Hepatocyte (in vitro differentiated cells): ENCODE measurements around the gene ANKRD13D. TPM values are rescaled to one million over a fixed set of nuclear protein-coding genes. Genes with fewer than 3 reads are reported as not detected.
A peak's percentile ranks its signal among the peaks of the same experiment; 100 is the strongest.

Source experiments
- DNase-seq: peaks from one replicate; pipeline ENCODE4 v3.0.0-alpha.2; 2016; ENCODE audit warnings: low spot score
- H2AFZ ChIP-seq: fragments of 200-600 bp; sonication (generic); 2 replicates; pipeline ENCODE4 v1.6.0; 2016; ENCODE audit warnings: antibody characterized with exemption, mild to moderate bottlenecking
- H3K27ac ChIP-seq: fragments of 200-600 bp; sonication (generic); 2 replicates; pipeline ENCODE4 v1.5.1; 2016; ENCODE audit warnings: mild to moderate bottlenecking
- H3K27me3 ChIP-seq: fragments of 200-600 bp; sonication (generic); 2 replicates; pipeline ENCODE4 v1.6.1; 2016
- H3K36me3 ChIP-seq: fragments of 200-600 bp; sonication (generic); replicated peaks from 2 replicates; pipeline ENCODE4 v1.5.1; 2016; ENCODE audit warnings: low read depth; ENCODE audit not compliant: insufficient read depth
- H3K4me1 ChIP-seq: fragments of 200-600 bp; sonication (generic); 2 replicates; pipeline ENCODE4 v1.5.1; 2016; ENCODE audit warnings: mild to moderate bottlenecking, moderate library complexity; ENCODE audit not compliant: insufficient read depth
- H3K4me2 ChIP-seq: fragments of 200-600 bp; sonication (generic); 2 replicates; pipeline ENCODE4 v1.6.0; 2016
- H3K4me3 ChIP-seq: fragments of 200-600 bp; sonication (generic); 2 replicates; pipeline ENCODE4 v1.5.1; 2016; ENCODE audit warnings: mild to moderate bottlenecking
- H3K79me2 ChIP-seq: fragments of 200-600 bp; sonication (generic); 2 replicates; pipeline ENCODE4 v1.6.0; 2017; ENCODE audit warnings: mild to moderate bottlenecking
- H3K9me2 ChIP-seq: fragments of 200-600 bp; sonication (generic); replicated peaks from 2 replicates; pipeline ENCODE4 v1.6.0; 2017; ENCODE audit warnings: mild to moderate bottlenecking; ENCODE audit not compliant: insufficient read depth
- H3K9me3 ChIP-seq: fragments of 200-600 bp; sonication (generic); 2 replicates; pipeline ENCODE4 v1.5.1; 2016; ENCODE audit warnings: low read depth, mild to moderate bottlenecking
- H4K20me1 ChIP-seq: fragments of 200-600 bp; sonication (generic); 2 replicates; pipeline ENCODE4 v1.6.0; 2016; ENCODE audit warnings: mild to moderate bottlenecking; ENCODE audit not compliant: insufficient read depth, poor library complexity, severe bottlenecking
- EZH2 ChIP-seq: fragments of 200-600 bp; sonication (generic); IDR thresholded peaks from 2 replicates; pipeline ENCODE4 v1.6.1; 2016; ENCODE audit warnings: antibody characterized with exemption, mild to moderate bottlenecking, borderline replicate concordance
- EZH2phosphoT487 ChIP-seq: fragments of 200-600 bp; sonication (generic); IDR thresholded peaks from one replicate; pipeline ENCODE4 v1.6.1; 2018; ENCODE audit warnings: antibody characterized with exemption, mild to moderate bottlenecking, low read depth, moderate library complexity; ENCODE audit not compliant: unreplicated experiment, severe bottlenecking
- WGBS: methylation state at CpG from one replicate; pipeline ENCODE4 v1.1.6; 2016; ENCODE audit warnings: low lambda C conversion rate; ENCODE audit errors: missing lambda C conversion rate; 5-methylcytosine and 5-hydroxymethylcytosine counted together
- polyA plus RNA-seq: library from polyadenylated mRNA; unstranded; fragments of >200 nt; fragmentation: Nextera tagmentation; extraction: Ambion mirVana; gene quantifications from 2 replicates; pipeline ENCODE4 v1.2.1, GENCODE V29; 2016
- total RNA-seq: library from RNA; depleted of rRNA; stranded (reverse); fragments of >200 nt; gene quantifications from 2 replicates; pipeline ENCODE4 v1.2.3, GENCODE V29; 2014
- TF ChIP-seq, protein P1 (sequence below): fragments of 200-600 bp; sonication (generic); IDR thresholded peaks from 2 replicates; pipeline ENCODE4 v1.5.1; 2016; ENCODE audit warnings: antibody characterized with exemption, mild to moderate bottlenecking; ENCODE audit not compliant: poor library complexity

The ANKRD13D gene
- total RNA-seq (22.1 and 25.3 TPM in 2 replicates), polyA plus RNA-seq (43.9 and 49.5 TPM in 2 replicates)

DNA sequence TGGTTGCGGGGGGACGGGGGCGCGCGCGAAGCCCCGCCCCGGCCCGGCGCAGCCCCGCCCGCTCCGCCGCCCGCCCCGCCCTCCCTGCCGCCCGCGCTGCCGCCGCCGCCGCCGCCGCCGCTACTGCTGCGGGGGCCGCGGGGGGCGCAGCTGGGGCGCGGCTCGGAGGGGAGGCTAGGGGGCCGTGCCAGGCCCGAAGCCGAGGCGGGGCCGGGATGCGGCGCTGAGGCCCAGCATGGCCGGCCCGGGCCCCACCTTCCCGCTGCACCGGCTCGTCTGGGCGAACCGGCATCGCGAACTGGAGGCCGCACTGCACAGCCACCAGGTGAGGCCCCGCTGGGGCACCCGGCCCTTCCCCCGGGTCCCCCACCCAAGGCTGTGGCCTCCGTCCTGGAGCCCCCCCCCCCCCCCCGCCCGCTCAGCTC lies at the start of gene ANKRD13D:
Gene ANKRD13D (plus strand): TSS at position 78 of the 425 bp plus-strand sequence. CDS start 158 bp downstream, at position 236.
- Histone ChIP-seq H3K9me2 (no peaks in the 10 kb centered on the region), H3K4me3 (peak within 1 kb of the TSS; percentile 95), H3K4me2 (peak within 1 kb of the TSS; percentile 99), H3K4me1 (peaks cover 24% of the 10 kb centered on the region), H3K9me3 (no peaks in the 10 kb centered on the region), H4K20me1 (no peaks in the 10 kb centered on the region), H3K36me3 (no peaks in the 10 kb centered on the region), H3K27ac (peak within 1 kb of the TSS; percentile 99), H3K79me2 (peaks cover 28% of the 10 kb centered on the region), H2AFZ (peak within 1 kb of the TSS; percentile 79), H3K27me3 (no peaks in the 10 kb centered on the region)
- DNase-seq, result no peak
- WGBS, result no CpG with 5 or more reads among the region's 56 CpGs
- TF ChIP-seq EZH2phosphoT487 (no peak), EZH2 (no peak)
- TF ChIP-seq, protein P1, sequence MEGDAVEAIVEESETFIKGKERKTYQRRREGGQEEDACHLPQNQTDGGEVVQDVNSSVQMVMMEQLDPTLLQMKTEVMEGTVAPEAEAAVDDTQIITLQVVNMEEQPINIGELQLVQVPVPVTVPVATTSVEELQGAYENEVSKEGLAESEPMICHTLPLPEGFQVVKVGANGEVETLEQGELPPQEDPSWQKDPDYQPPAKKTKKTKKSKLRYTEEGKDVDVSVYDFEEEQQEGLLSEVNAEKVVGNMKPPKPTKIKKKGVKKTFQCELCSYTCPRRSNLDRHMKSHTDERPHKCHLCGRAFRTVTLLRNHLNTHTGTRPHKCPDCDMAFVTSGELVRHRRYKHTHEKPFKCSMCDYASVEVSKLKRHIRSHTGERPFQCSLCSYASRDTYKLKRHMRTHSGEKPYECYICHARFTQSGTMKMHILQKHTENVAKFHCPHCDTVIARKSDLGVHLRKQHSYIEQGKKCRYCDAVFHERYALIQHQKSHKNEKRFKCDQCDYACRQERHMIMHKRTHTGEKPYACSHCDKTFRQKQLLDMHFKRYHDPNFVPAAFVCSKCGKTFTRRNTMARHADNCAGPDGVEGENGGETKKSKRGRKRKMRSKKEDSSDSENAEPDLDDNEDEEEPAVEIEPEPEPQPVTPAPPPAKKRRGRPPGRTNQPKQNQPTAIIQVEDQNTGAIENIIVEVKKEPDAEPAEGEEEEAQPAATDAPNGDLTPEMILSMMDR, result no peak

DNA sequence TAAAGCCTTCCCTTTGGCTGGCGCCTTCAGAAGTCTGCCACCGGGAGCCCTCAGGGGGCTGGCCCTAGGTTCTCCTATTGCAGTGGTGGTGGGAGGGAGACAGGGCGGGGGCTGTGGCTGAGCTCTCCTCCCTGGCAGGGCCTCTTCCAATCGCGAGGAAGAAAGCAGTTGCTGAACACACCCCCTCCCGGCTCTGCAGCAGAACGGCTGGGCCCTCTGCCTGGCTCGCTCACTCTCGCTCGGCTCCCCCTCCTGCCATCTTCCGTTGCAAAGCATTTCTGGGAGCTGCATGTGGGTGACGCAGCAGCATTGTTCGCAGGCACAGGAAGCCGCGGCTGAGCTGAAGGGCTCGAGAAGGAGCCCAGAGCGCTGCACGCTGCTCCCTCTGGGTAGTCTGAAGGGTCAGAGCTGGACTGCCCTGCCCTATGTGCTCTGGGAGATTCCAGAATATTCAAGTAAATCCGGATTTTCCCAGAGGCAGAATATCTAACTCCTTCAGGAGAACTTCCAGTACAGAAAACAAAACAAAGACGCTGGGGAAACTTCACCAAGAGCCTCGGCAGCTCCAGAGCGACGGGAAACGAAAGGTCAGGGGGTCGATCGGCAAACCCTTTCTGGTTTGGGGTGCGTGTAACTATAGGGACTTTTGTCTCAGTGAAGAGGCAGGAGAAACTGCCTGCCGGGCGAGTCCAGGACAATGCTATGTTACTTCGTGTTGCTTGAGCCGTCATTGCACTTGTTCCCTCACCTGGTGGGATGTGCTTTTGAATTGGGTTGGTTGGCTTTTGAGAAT lies 49.1 kb upstream of the ANKRD13D start:
- WGBS, result 1% methylated on average over 30 of the region's 31 CpGs
- DNase-seq, result peak; percentile 98
- H3K79me2 ChIP-seq, result peaks cover 68% of the 10 kb centered on the region

GRCh38 chr11:67240576-67241389 lies 48.3 kb upstream of the ANKRD13D start:
- H3K9me2 ChIP-seq, result no peaks in the 10 kb centered on the region
- 2% methylated on average over 16 of the region's 16 CpGs for WGBS
- no peaks in the 10 kb centered on the region for H3K36me3 ChIP-seq
- H4K20me1 ChIP-seq, result peaks cover 34% of the 10 kb centered on the region
- DNase-seq, result peak; percentile 84
- H3K27me3 ChIP-seq, result no peaks in the 10 kb centered on the region
- peaks cover 64% of the 10 kb centered on the region for H3K79me2 ChIP-seq
- H3K27ac ChIP-seq, result peak overlapping the region; percentile 95
- H3K4me1 ChIP-seq, result peaks cover 32% of the 10 kb centered on the region
- no peak for TF ChIP-seq EZH2
- TF ChIP-seq EZH2phosphoT487, result no peak
- TF ChIP-seq, protein P1, result no peak
- peak overlapping the region; percentile 41 for H3K4me3 ChIP-seq
- no peak overlapping the region for H2AFZ ChIP-seq
- H3K4me2 ChIP-seq, result peak overlapping the region; percentile 81
- no peaks in the 10 kb centered on the region for H3K9me3 ChIP-seq

More for the DNA sequence above, 49.1 kb upstream of the ANKRD13D start:
- H3K4me2 ChIP-seq, result peak overlapping the region; percentile 81
- TF ChIP-seq EZH2, result no peak
- H3K4me3 ChIP-seq, result peak overlapping the region; percentile 41
- H3K9me3 ChIP-seq, result no peaks in the 10 kb centered on the region
- peaks cover 34% of the 10 kb centered on the region for H4K20me1 ChIP-seq
- H3K36me3 ChIP-seq, result no peaks in the 10 kb centered on the region
- no peak overlapping the region for H2AFZ ChIP-seq
- H3K27me3 ChIP-seq, result no peaks in the 10 kb centered on the region
- H3K4me1 ChIP-seq, result peaks cover 32% of the 10 kb centered on the region
- peak overlapping the region; percentile 95 for H3K27ac ChIP-seq
- H3K9me2 ChIP-seq, result no peaks in the 10 kb centered on the region
